Stimulated activated CD8-positive, alpha-beta memory T cell treated with anti-CD3 and anti-CD28 coated beads, Interleukin-15, amount 100 ng/mL, for 48 hours (primary cell): ENCODE measurements around the gene TRIM15.
"Not testable (repeated sequence)": the region's sequence is repeated elsewhere in the genome, so short reads cannot be mapped to it uniquely, and the experiment has no call there.

Source experiments
- DNase-seq, 2 donors: peaks; one replicate each; pipeline ENCODE4 v3.0.0-alpha.2; 2020; ENCODE audit warnings: low read depth in 2 of 2

The TRIM15 gene

GRCh38 chr6:30163090-30163917 lies at the start of gene TRIM15:
TRIM15 (plus strand) TSS chr6:30163546; CDS start chr6:30163685, 139 bp downstream.
- DNase-seq = peak; percentile 51 to 54

- no peak for DNase-seq
These were observed 49.5 kb upstream of the TRIM15 start for GRCh38 chr6:30113841-30114240.

GRCh38 chr6:30116724-30117123 lies 46.6 kb upstream of the TRIM15 start:
- no peak for DNase-seq

GRCh38 chr6:30118691-30119090 lies 44.7 kb upstream of the TRIM15 start:
- DNase-seq = not testable (repeated sequence)

- no peak for DNase-seq
These were observed 41.6 kb upstream of the TRIM15 start for GRCh38 chr6:30121446-30122366.

- DNase-seq = no peak
These were observed 40.8 kb upstream of the TRIM15 start for GRCh38 chr6:30122515-30122914.

GRCh38 chr6:30127238-30128093 lies 35.9 kb upstream of the TRIM15 start:
- no peak for DNase-seq

- no peak for DNase-seq
These were observed 33.8 kb upstream of the TRIM15 start for GRCh38 chr6:30129265-30130178.

GRCh38 chr6:30130179-30130679 lies 33.1 kb upstream of the TRIM15 start:
- DNase-seq = no peak

GRCh38 chr6:30130887-30131862 lies 32.2 kb upstream of the TRIM15 start:
- peak; percentile 20 to 29 for DNase-seq

GRCh38 chr6:30131947-30132497 lies 31.3 kb upstream of the TRIM15 start:
- no peak for DNase-seq

- no peak for DNase-seq
These were observed 28.2 kb upstream of the TRIM15 start for GRCh38 chr6:30135147-30135546.

- DNase-seq = no peak
These were observed 27.6 kb upstream of the TRIM15 start, which contains the start of gene TRIM40 for GRCh38 chr6:30135757-30136156. TRIM40 (plus strand) TSS chr6:30136140; CDS start chr6:30137037, 897 bp downstream.

- DNase-seq = no peak
These were observed 26.6 kb upstream of the TRIM15 start for GRCh38 chr6:30136570-30137286.

- DNase-seq = not testable (repeated sequence)
These were observed 23.1 kb upstream of the TRIM15 start for GRCh38 chr6:30140240-30140639.

GRCh38 chr6:30142665-30143064 lies 20.7 kb upstream of the TRIM15 start:
- no peak for DNase-seq

GRCh38 chr6:30143780-30144179 lies 19.6 kb upstream of the TRIM15 start:
- DNase-seq = no peak

GRCh38 chr6:30144811-30145210 lies 18.5 kb upstream of the TRIM15 start:
- no peak for DNase-seq
